DOHH2 (cell line): ENCODE results near the gene TRMT1.

Experiments used
- CTCF ChIP-seq: fragments of 200-600 bp; sonication (generic); IDR thresholded peaks from one replicate; pipeline ENCODE4 v1.5.1; 2014; ENCODE audit warnings: antibody characterized with exemption, mild to moderate bottlenecking, low read depth, low read length; ENCODE audit not compliant: poor library complexity, severe bottlenecking
- EZH2phosphoT487 ChIP-seq: fragments of 200-600 bp; sonication (generic); IDR thresholded peaks from 2 replicates; pipeline ENCODE4 v1.6.1; 2017; ENCODE audit warnings: borderline replicate concordance, mild to moderate bottlenecking, antibody characterized with exemption, low read length, moderate library complexity, mixed read lengths

GRCh38 chr19:13064092-13064489 lies 52.4 kb downstream of the TRMT1 start:
- no peak for TF ChIP-seq CTCF
- no peak for TF ChIP-seq EZH2phosphoT487
